GM23248 (cell line): ENCODE data around the gene SLC7A9. TPM values are rescaled to one million over a fixed set of nuclear protein-coding genes. Genes with fewer than 3 reads are reported as not detected.

ENCODE experiments used
- DNase-seq: peaks from one replicate; pipeline ENCODE4 v3.0.0-alpha.2; 2015
- H2AFZ ChIP-seq: fragments of 200-600 bp; sonication (generic); 2 replicates; pipeline ENCODE4 v1.6.1; 2016; ENCODE audit warnings: antibody characterized with exemption
- H3F3A ChIP-seq: fragments of 200-600 bp; sonication (generic); 2 replicates; pipeline ENCODE4 v1.6.1; 2016; ENCODE audit warnings: mild to moderate bottlenecking, antibody characterized with exemption, mixed run types; ENCODE audit not compliant: insufficient read depth
- H3K27ac ChIP-seq: fragments of 200-600 bp; sonication (generic); 2 replicates; pipeline ENCODE4 v1.5.1; 2016; ENCODE audit warnings: mild to moderate bottlenecking
- H3K27me3 ChIP-seq: fragments of 200-600 bp; sonication (generic); replicated peaks from 2 replicates; pipeline ENCODE4 v1.6.1; 2016; ENCODE audit warnings: mild to moderate bottlenecking; ENCODE audit not compliant: insufficient read depth
- H3K36me3 ChIP-seq: fragments of 200-600 bp; sonication (generic); 2 replicates; pipeline ENCODE4 v1.6.1; 2016; ENCODE audit warnings: low read depth, mild to moderate bottlenecking
- H3K4me1 ChIP-seq: fragments of 200-600 bp; sonication (generic); 2 replicates; pipeline ENCODE4 v1.6.1; 2016; ENCODE audit warnings: mild to moderate bottlenecking; ENCODE audit not compliant: insufficient read depth
- H3K4me2 ChIP-seq: fragments of 200-600 bp; sonication (generic); one replicate; pipeline ENCODE4 v1.6.1; 2016; ENCODE audit warnings: mild to moderate bottlenecking; ENCODE audit not compliant: unreplicated experiment
- H3K4me3 ChIP-seq: fragments of 200-600 bp; sonication (generic); 2 replicates; pipeline ENCODE4 v1.5.1; 2016; ENCODE audit warnings: mild to moderate bottlenecking
- H3K79me2 ChIP-seq: fragments of 200-600 bp; sonication (generic); 2 replicates; pipeline ENCODE4 v1.6.1; 2016; ENCODE audit warnings: mild to moderate bottlenecking; ENCODE audit not compliant: insufficient read depth
- H3K9ac ChIP-seq: fragments of 200-600 bp; sonication (generic); 2 replicates; pipeline ENCODE4 v1.6.1; 2016; ENCODE audit warnings: mild to moderate bottlenecking
- H3K9me2 ChIP-seq: fragments of 200-600 bp; sonication (generic); 2 replicates; pipeline ENCODE4 v1.6.1; 2016; ENCODE audit warnings: mixed run types, mild to moderate bottlenecking, moderate library complexity; ENCODE audit not compliant: insufficient read depth
- H3K9me3 ChIP-seq: fragments of 200-600 bp; sonication (generic); one replicate; pipeline ENCODE4 v1.6.1; 2017; ENCODE audit warnings: low read depth
- H4K20me1 ChIP-seq: fragments of 200-600 bp; sonication (generic); 2 replicates; pipeline ENCODE4 v1.6.0; 2016; ENCODE audit not compliant: insufficient read depth
- EZH2 ChIP-seq: fragments of 200-600 bp; sonication (generic); IDR thresholded peaks from 2 replicates; pipeline ENCODE4 v1.6.1; 2018; ENCODE audit warnings: antibody characterized with exemption, mild to moderate bottlenecking; ENCODE audit not compliant: insufficient read depth, poor library complexity, severe bottlenecking
- EZH2phosphoT487 ChIP-seq: fragments of 200-600 bp; sonication (generic); IDR thresholded peaks from 2 replicates; pipeline ENCODE4 v1.6.1; 2018; ENCODE audit warnings: antibody characterized with exemption, moderate library complexity, mild to moderate bottlenecking, low read depth; ENCODE audit not compliant: insufficient read depth
- WGBS, 2 experiments: methylation state at CpG; one replicate each; pipeline ENCODE4 v1.1.6; 2015 to 2017; ENCODE audit warnings: low lambda C conversion rate in 2 of 2, low coverage in 1 of 2; ENCODE audit errors: missing lambda C conversion rate in 2 of 2; 5-methylcytosine and 5-hydroxymethylcytosine counted together
- in situ Hi-C: fragments of 300-500 bp; cut with MboI; formaldehyde crosslinking; loops from 2 replicates; pipeline ENCODE4 v1.15.0; 2020
- polyA plus RNA-seq: library from polyadenylated mRNA; unstranded; fragments of >200 nt; fragmentation: Nextera tagmentation; extraction: Ambion mirVana; gene quantifications from 2 replicates; pipeline ENCODE4 v1.2.1, GENCODE V29; 2016
- total RNA-seq: library from RNA; depleted of rRNA; stranded (reverse); fragments of >200 nt; shearing (Covaris generic); gene quantifications from 2 replicates; pipeline ENCODE4 v1.2.3, GENCODE V29; 2014

The SLC7A9 gene
- total and polyA plus RNA-seq, 2 experiments from 2014 or later, result not detected

DNA sequence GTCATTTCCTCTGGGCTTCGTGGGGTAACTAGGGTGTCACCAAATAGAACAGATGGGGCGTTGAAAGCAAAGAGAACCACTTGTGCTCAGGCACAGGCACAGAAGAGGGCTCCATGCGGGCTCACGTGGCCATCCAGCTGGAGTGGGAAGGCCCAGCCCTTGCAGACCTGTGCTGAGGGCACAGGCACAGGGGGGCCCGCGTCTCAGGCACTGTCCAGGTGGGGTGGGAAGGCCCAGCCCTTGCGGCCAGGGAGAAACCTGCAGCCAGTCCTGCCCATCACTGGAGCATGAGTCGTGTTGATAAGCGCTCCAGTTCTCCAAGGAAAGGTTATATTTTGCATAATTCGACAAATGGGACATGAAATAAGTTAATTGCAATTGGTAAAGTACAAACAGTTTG is 57.5 kb downstream of the SLC7A9 start:
- Histone ChIP-seq H3K79me2 (no peaks in the 10 kb centered on the region), H3K36me3 (no peaks in the 10 kb centered on the region), H3K9me2 (no peaks in the 10 kb centered on the region), H3K4me2 (no peak overlapping the region), H4K20me1 (no peaks in the 10 kb centered on the region), H3F3A (no peaks in the 10 kb centered on the region), H3K4me1 (no peaks in the 10 kb centered on the region), H3K9me3 (no peaks in the 10 kb centered on the region), H3K27ac (no peak overlapping the region), H3K27me3 (peaks cover 14% of the 10 kb centered on the region), H2AFZ (no peak overlapping the region), H3K4me3 (no peak overlapping the region), H3K9ac (no peak overlapping the region)
- no peak for TF ChIP-seq EZH2
- no peak for TF ChIP-seq EZH2phosphoT487
- in situ Hi-C loops, result no loop called here
- DNase-seq, result no peak
- 58 to 59% methylated on average over 10 of the region's 10 CpGs for WGBS, 2 experiments

DNA sequence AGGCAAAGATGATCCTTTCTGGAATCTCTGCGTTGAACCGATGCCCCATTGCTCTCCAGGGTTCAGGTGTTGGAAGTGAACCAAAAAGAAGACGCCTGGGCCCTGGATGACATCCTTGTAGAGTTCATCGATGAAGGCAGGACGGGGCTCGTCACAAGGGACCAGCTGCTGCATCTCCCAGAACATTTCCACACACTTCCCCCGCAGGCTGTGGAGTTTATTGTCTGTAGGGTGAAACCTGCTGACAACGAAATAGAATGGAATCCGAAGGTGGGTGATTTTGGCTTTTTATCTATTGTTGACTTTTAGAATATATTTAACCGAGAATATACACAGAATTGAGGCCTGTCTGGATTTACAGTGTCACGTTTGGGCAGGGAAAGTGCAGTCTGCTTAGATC is 58.4 kb downstream of the SLC7A9 start:
- Histone ChIP-seq H3K27me3 (peaks cover 10% of the 10 kb centered on the region), H3K9me2 (no peaks in the 10 kb centered on the region), H3K9me3 (no peaks in the 10 kb centered on the region), H3K79me2 (no peaks in the 10 kb centered on the region), H3K4me3 (no peak overlapping the region), H3K27ac (no peak overlapping the region), H3K36me3 (no peaks in the 10 kb centered on the region), H3F3A (no peaks in the 10 kb centered on the region), H3K9ac (no peak overlapping the region), H3K4me1 (no peaks in the 10 kb centered on the region), H2AFZ (no peak overlapping the region), H3K4me2 (no peak overlapping the region), H4K20me1 (no peaks in the 10 kb centered on the region)
- in situ Hi-C loops, result no loop called here
- TF ChIP-seq EZH2 (no peak), EZH2phosphoT487 (no peak)
- DNase-seq, result no peak
- WGBS, 2 experiments, result 54% methylated on average over 11 of the region's 11 CpGs

DNA sequence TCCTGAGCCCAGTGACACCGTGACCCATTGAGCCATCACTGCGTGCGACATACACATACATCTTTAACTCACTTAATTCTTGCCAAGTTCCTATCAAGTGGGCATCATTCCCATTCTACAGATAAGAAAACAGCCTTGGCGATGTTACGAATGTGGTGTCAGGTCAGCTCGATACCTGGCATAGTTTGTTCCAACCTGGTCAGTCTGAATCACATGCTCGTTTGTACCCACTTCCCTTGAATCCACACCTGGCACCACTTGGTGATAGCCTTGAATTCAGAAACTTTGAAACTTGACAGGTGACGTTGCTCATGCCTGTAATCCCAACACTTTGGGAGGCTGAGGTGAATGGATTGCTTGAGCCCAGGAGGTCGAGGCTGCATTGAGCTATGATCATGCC is 59.1 kb downstream of the SLC7A9 start:
- Histone ChIP-seq H3K27ac (no peak overlapping the region), H3K9ac (no peak overlapping the region), H3K4me3 (no peak overlapping the region), H2AFZ (no peak overlapping the region), H3K9me2 (no peaks in the 10 kb centered on the region), H3K4me2 (no peak overlapping the region), H3F3A (no peaks in the 10 kb centered on the region), H3K27me3 (peaks cover 10% of the 10 kb centered on the region), H3K79me2 (no peaks in the 10 kb centered on the region), H3K9me3 (no peaks in the 10 kb centered on the region), H3K36me3 (no peaks in the 10 kb centered on the region), H4K20me1 (no peaks in the 10 kb centered on the region), H3K4me1 (no peaks in the 10 kb centered on the region)
- in situ Hi-C loops, result no loop called here
- DNase-seq, result no peak
- 57 to 60% methylated on average over 9 of the region's 9 CpGs for WGBS, 2 experiments
- TF ChIP-seq EZH2phosphoT487, result no peak
- TF ChIP-seq EZH2, result no peak

DNA sequence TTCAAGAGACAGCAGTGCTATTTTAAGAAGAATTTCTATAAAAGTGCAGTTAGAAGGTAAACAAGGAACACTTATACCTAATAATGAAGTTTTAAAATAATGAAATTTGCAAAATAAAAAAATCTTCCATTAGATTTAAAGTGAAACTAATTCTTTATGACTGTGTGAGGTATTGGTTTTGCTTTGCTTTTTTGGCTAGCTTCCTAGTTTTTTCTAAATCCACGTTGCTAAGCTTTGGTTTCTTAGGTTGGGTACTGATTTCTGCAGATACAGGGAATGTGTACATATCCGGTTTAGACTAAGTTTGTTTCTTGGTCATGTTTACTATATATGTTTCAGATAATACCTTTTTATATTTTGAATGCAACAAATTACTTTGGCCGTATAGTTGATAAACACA is 59.8 kb downstream of the SLC7A9 start:
- in situ Hi-C loops, result no loop called here
- Histone ChIP-seq H3K4me1 (no peaks in the 10 kb centered on the region), H3K9me2 (no peaks in the 10 kb centered on the region), H3K9ac (no peak overlapping the region), H3F3A (no peaks in the 10 kb centered on the region), H3K27me3 (peaks cover 10% of the 10 kb centered on the region), H3K4me3 (no peak overlapping the region), H3K9me3 (no peaks in the 10 kb centered on the region), H3K4me2 (no peak overlapping the region), H3K36me3 (no peaks in the 10 kb centered on the region), H2AFZ (no peak overlapping the region), H3K79me2 (no peaks in the 10 kb centered on the region), H4K20me1 (no peaks in the 10 kb centered on the region), H3K27ac (no peak overlapping the region)
- no peak for DNase-seq
- 37 to 43% methylated on average over 3 of the region's 3 CpGs for WGBS, 2 experiments
- no peak for TF ChIP-seq EZH2

DNA sequence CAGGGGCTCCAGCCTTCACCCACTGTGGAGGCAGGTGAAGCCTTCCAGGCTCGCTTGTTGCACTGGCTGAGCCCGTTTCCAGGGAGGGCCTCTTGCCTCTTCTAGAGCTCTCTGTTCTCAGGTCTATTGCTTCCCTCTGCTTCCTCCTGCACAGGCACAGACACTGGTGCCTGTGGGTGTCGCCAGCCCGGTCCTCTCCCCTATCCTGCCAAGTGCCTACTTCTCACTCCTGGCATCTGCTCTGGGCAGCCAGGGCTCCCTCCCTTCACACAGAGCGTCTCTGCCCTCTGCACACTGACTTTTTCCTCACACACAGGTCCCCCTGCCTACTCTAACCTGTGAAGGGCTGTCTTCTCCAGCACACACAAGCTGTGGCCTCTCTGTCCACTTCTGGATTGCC is 60.3 kb downstream of the SLC7A9 start:
- Histone ChIP-seq H3K4me3 (no peak overlapping the region), H3K9me3 (no peaks in the 10 kb centered on the region), H3F3A (no peaks in the 10 kb centered on the region), H3K27ac (no peak overlapping the region), H2AFZ (no peak overlapping the region), H3K27me3 (peaks cover 10% of the 10 kb centered on the region), H4K20me1 (no peaks in the 10 kb centered on the region), H3K9me2 (no peaks in the 10 kb centered on the region), H3K9ac (no peak overlapping the region), H3K79me2 (no peaks in the 10 kb centered on the region), H3K36me3 (no peaks in the 10 kb centered on the region), H3K4me2 (no peak overlapping the region), H3K4me1 (no peaks in the 10 kb centered on the region)
- in situ Hi-C loops, result no loop called here
- WGBS, 2 experiments, result 18 to 32% methylated on average over 5 of the region's 5 CpGs
- DNase-seq, result no peak
- TF ChIP-seq EZH2phosphoT487 (no peak), EZH2 (no peak)
